ENCODE data around the gene RPAP3.

DNA sequence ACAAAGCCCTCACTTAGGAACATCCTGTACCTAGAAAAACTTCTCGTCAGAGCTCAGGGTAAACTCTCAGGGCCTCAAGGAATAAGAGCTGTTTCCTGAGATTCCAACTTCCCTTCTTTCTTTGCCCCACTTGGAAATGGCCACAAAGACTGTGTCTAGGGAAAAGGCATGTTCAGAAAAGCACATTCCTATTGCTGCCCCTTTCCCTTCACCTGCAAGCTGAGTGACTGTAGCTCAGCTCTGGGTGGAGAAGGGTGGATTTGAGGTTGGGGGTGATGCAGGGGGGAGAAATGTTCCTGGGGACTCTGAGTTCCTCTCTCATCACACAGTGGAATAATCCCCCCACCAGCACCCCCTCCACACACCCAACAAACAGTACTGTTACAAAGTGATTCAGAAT is 12.7 kb upstream of the RPAP3 start:
- TF ChIP-seq SPI1 (IDR thresholded peaks at IDR 0.05; ENCODE audit: low read depth, low read length) (no peak), POLR2A (IDR thresholded peaks at IDR 0.05; ENCODE audit: low read depth, low read length) (no peak)
